ENCODE results near the gene TRPV5.
A peak's percentile ranks its signal among the peaks of the same experiment; 100 is the strongest.

TRPV5 gene

DNA sequence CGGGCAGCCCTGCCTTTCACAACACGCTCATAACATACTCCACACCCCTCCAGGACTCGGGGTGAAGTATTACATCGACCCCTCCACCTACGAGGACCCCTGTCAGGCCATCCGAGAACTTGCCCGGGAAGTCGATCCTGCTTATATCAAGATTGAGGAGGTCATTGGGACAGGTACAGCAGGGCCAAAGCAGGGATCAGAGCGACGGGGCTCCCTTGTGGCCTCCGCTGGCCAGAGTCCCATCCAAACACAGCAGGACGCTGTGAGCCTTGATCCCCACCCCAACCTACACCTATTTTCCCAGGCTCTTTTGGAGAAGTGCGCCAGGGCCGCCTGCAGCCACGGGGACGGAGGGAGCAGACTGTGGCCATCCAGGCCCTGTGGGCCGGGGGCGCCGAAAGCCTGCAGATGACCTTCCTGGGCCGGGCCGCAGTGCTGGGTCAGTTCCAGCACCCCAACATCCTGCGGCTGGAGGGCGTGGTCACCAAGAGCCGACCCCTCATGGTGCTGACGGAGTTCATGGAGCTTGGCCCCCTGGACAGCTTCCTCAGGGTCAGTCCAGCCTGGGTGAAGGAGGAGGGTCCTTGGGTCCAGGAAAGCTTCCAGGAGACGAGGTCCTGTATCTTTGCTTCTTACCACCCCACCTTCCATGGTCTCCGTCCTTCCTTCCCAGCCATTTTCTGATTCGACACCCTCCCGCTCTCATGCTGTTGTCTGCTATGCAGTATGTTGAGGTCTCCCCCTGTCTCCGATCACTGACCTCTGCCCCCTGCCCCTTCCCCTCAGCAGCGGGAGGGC lies 65.2 kb downstream of the TRPV5 start:
- DNase-seq, result no peak

GRCh38 chr7:142867398-142868187 lies 66.0 kb downstream of the TRPV5 start:
- no peak for DNase-seq

DNA sequence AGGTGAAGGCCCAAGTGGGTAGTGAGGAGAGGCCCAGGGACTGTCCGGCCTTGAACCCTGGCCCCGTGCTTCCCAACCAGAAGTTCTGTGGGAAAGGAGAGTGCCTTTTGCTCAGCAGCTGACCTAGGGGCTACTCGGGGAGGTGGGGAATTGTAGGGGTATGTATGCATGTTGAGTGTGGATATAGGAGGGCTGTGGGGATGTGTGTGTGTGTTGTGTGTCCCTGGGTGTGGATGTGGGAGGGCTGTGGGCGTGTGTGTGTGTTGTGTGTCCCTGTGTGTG lies 66.5 kb downstream of the TRPV5 start:
- no peak for DNase-seq

DNA sequence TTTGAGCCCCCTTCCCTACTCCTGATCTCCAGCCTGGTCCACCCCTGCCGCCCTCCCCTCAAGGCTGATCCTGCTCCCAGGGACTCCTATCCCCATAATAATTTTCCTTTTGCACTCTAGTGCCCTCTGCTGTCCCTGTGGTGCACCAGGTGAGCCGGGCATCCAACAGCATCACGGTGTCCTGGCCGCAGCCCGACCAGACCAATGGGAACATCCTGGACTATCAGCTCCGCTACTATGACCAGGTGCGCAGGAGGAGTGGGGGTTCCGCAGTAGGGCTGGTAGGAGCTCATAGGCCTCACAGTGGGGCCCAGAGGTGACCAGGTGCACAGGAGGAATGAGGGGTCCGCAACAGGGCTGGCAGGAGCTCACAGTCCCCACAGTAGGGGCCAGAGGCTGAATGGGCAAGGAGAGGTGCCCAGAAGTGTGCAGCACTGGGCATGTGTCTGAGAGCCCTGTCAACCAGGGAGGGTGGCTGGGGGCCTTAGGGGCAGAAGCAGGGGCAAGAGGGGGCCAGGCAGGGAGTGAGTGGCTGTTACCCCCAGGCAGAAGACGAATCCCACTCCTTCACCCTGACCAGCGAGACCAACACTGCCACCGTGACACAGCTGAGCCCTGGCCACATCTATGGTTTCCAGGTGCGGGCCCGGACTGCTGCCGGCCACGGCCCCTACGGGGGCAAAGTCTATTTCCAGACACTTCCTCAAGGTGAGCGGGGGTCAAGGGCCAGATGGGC lies 67.0 kb downstream of the TRPV5 start:
- no peak for DNase-seq

- DNase-seq, result no peak
These were observed 67.8 kb downstream of the TRPV5 start for GRCh38 chr7:142865766-142866165.

DNA sequence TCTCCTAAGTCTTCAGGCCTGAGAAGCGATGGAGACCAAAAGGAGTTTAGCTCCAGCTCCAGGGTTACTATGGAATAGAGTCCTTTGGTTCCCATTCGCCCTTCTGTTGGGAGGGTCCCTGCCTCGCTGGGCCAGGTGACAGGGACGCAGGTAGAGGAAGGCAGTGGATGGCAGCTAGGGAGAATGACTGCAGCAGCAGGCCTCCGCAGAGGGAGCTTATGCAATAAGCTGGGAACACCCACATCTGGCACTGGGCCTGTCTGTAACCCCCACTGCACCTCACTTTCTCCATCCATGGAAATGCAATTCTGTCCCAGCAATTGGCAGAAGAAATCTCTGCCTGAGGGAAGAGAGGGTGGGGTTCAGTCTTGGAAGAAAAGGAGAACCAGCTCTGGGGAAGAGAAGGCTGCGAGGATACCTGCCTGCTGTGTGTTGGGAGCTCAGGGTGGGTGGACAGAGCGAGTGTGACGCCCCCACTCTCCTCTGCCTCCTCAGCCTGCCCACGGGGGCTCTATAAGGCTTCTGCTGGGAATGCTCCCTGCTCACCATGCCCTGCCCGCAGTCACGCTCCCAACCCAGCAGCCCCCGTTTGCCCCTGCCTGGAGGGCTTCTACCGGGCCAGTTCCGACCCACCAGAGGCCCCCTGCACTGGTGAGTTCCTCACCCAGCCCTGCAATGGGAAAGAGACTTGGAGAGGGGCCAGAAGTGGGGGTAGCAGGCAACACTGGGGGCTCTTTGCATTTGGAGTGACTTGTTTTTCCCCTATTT lies 68.4 kb downstream of the TRPV5 start:
- no peak for DNase-seq

DNA sequence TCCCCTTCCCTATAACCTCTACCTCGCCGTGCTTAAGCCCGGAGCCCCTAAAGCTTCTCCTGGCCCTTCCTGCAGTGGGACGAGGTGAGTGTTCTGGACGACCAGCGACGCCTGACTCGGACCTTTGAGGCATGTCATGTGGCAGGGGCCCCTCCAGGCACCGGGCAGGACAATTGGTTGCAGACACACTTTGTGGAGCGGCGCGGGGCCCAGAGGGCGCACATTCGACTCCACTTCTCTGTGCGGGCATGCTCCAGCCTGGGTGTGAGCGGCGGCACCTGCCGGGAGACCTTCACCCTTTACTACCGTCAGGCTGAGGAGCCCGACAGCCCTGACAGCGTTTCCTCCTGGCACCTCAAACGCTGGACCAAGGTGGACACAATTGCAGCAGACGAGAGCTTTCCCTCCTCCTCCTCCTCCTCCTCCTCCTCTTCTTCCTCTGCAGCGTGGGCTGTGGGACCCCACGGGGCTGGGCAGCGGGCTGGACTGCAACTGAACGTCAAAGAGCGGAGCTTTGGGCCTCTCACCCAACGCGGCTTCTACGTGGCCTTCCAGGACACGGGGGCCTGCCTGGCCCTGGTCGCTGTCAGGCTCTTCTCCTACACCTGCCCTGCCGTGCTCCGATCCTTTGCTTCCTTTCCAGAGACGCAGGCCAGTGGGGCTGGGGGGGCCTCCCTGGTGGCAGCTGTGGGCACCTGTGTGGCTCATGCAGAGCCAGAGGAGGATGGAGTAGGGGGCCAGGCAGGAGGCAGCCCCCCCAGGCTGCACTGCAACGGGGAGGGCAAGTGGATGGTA lies 69.5 kb downstream of the TRPV5 start:
- no peak for DNase-seq

GRCh38 chr7:142862786-142863400 lies 70.7 kb downstream of the TRPV5 start:
- DNase-seq, result no peak

DNA sequence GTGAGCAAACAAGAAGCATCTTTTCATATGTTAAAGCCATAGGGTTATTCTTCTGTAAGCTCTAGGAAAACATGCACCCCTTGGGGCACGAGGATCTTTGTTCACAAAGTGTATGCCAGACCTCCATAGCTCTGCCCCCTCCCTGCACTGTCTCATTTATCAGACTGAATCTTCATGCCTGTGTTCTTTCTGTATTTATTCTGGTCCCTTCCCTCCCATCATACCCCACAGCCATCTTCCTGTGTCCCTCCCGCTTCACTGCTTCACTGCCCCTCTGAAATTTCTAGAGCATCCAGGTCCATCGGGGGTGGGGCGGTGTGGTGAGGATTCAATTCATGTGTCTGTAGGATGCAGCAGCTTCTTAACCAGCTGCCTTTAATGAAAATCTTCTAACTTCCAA lies 71.2 kb downstream of the TRPV5 start:
- no peak for DNase-seq

DNA sequence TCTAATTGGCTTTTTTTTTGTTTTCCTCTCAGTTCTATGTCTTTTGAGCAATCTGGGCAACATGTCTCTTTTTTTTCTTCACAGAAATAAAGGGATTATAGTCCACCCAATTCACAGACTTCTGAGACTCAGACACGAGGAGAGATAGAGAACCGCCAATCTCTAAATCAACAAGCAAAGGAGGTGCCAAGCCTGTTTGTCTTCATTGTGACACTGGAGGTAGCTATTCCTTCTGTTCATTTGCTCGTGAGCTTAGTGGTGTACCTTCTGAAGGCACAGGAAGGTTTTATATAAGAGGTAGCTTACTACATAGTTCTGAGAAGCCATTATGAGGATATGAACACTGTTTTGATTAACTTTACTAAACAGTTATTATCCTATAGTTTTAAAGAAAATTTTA lies 72.6 kb downstream of the TRPV5 start:
- no peak for DNase-seq

DNA sequence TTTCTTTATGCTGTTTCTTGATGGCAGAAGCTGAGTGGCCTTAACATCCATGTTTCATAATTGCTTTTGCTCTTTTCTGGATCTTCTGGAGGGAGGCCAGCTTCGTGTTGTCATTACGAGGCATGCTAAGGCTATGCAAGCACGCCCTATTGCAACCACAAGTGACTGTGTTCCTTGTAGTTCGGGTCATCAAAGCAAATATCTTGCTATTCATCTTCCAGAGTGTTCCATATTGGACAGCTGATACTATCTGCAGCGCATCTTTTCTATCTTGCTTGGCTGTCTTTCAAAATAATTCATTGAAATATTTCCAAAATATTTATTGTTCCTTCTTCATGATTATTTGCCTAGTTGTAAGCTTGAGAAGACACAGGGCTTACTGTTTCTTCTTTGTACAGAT lies 73.7 kb downstream of the TRPV5 start:
- DNase-seq, result peak; percentile 51

GRCh38 chr7:142859411-142859810 lies 74.1 kb downstream of the TRPV5 start:
- no peak for DNase-seq
